ENCODE data around the gene CRIP3.

Gene CRIP3

DNA sequence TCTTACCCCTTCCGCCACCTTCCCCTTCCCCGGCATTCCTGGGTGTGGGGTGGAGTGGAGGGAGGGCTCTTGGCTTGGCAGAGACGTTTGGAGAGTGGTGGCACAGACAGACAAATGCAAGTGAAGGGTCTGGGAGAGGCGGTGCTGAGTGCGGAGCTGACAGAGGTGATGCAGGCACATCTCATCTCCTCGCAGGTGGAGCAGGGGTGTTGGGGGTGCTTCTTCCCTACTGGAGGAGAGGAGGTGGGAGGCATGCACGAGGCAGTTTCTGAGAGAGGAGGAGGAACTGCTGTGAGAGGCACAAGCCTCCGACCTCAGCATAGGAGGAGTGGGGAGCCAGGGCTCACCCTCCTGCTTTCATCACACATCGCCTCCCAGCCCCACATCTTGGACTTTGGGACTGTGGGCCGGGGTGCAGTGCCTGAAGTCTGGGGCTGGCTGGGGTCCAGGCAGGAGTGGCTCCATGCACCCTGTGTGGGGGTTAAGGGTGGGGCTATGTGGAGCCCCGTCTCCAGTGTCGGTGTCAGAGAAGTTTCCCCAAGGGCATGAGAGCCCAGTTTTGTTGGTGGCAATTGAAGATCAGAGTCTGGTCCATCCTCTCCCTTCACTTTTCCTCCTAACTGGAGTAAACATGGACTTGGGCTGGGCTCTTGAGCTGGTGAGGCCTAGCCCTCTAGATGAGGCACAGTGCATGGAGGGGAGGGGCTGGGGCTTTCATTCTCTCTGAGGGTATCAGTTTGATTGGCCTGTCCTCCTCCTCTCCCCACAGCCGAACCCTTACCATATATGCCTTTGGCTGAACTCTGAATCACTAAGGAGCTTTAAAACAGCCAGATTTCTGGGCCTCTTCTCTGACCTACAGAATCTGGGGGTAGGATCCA lies 30.7 kb downstream of the CRIP3 start:
- Histone ChIP-seq H3K36me3 (ENCODE audit: control insufficient read depth, insufficient read depth, low read length, severe bottlenecking) (no peaks in the 10 kb centered on the region), H3K27me3 (replicated peaks; ENCODE audit: control insufficient read depth, insufficient read depth, low read length) (peaks cover 40% of the 10 kb centered on the region), H3K4me1 (ENCODE audit: control insufficient read depth, insufficient read depth, low read length) (no peaks in the 10 kb centered on the region), H3K4me3 (ENCODE audit: low read length) (no peak overlapping the region), H3K9me3 (ENCODE audit: control insufficient read depth, low read length) (no peaks in the 10 kb centered on the region), H3K9ac (ENCODE audit: low read length) (no peak overlapping the region)
- DNase-seq (ENCODE audit: low read depth) = no peak

DNA sequence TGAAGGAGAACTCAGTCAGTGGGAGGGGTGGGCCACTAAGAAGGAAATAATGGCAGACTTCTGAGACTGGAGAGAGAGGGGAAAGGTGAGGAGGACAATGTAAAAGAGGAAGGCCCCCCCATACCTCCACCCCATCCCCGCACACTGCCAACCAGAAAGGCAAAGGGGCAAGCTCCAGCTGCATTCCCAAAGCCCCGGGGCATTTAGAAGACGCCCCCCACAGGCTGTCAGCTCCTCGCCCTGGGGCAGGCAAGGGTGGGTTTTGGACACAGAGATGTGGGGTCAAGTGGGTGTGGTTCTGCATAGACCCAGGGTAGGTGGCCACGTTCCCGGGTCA lies 31.4 kb downstream of the CRIP3 start:
- no peak overlapping the region for H3K9ac ChIP-seq (ENCODE audit: low read length)
- no peak overlapping the region for H3K4me3 ChIP-seq (ENCODE audit: low read length)
- H3K4me1 ChIP-seq (ENCODE audit: control insufficient read depth, insufficient read depth, low read length) = no peaks in the 10 kb centered on the region
- H3K9me3 ChIP-seq (ENCODE audit: control insufficient read depth, low read length) = no peaks in the 10 kb centered on the region
- DNase-seq (ENCODE audit: low read depth) = no peak
- H3K36me3 ChIP-seq (ENCODE audit: control insufficient read depth, insufficient read depth, low read length, severe bottlenecking) = no peaks in the 10 kb centered on the region
- peaks cover 33% of the 10 kb centered on the region for H3K27me3 ChIP-seq (replicated peaks; ENCODE audit: control insufficient read depth, insufficient read depth, low read length)

DNA sequence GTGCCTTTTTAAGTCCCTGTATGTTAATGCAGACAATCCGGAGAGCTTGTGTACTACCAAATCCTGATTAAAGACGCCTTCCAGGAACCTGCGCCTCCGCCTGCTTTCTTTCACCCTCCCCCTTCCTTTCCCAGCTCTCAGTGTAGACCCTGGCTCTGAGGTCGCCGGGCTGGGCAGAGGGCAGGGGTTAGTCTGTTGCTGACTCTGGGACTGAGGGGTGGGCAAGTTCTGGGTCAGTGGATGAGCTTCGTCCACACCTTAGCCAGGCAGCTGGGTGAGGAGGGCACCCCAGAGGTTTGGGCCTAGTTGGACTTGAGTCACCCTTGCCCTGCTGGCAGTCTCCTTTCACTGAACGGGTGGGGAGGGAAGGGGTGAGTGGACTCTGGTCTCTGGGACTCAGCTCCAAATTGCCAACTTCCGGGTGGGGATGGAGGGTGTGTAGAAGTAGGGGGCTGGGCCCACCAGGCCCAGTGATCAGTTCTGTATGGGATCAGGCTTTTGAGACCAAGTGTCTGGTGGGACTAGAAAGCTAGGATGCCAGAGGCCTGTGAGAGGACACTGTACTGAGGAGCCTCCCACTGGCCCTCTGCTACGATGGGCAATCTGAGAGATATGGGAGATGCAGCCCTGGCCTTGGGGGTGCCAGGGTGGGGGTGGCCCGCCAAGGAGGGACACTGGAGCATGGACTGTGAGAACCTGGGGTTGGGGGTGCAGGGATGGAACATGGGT lies 31.9 kb downstream of the CRIP3 start:
- no peak for DNase-seq (ENCODE audit: low read depth)
- no peaks in the 10 kb centered on the region for H3K4me1 ChIP-seq (ENCODE audit: control insufficient read depth, insufficient read depth, low read length)
- no peak overlapping the region for H3K4me3 ChIP-seq (ENCODE audit: low read length)
- H3K27me3 ChIP-seq (replicated peaks; ENCODE audit: control insufficient read depth, insufficient read depth, low read length) = peaks cover 28% of the 10 kb centered on the region
- H3K9ac ChIP-seq (ENCODE audit: low read length) = no peak overlapping the region
- H3K36me3 ChIP-seq (ENCODE audit: control insufficient read depth, insufficient read depth, low read length, severe bottlenecking) = no peaks in the 10 kb centered on the region
- H3K9me3 ChIP-seq (ENCODE audit: control insufficient read depth, low read length) = no peaks in the 10 kb centered on the region

DNA sequence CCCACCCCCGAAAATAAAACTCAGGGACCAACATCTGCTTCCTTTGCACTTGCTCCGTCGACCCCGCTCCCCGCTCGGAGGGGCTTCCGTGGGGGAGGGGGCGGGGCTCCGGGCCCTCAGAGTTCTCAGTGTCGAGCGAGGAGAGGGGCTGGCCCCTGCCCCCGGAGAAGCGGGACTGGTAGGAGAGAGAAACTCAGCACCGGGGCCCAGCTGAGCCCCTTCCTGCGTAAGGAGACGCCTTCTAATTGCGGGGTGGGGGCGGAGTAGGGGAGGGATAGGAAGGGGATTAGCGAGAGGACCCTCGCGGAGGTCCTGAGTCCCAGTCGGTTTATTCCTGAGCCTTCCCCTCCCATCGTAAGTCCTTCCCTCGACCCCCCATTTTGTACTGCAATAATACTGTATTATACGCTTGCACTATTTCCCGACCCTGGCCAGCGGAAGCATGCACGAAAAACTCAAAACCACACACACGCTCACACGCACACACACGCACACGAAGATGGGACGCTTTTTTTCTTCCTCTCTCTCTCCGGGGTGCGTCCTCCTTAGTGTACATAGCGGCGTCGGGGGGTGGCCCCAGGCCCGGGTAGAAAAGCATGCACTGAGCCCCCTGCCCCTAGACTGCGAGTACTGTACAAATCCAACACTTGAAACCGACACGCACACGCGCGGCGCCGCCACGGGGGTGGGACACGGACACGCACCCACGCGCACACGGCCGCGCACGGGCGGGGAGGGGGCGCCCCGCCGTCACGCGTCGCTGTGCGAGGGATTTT lies 32.6 kb downstream of the CRIP3 start:
- Histone ChIP-seq H3K4me3 (ENCODE audit: low read length) (no peak overlapping the region), H3K27me3 (replicated peaks; ENCODE audit: control insufficient read depth, insufficient read depth, low read length) (peaks cover 25% of the 10 kb centered on the region), H3K9me3 (ENCODE audit: control insufficient read depth, low read length) (no peaks in the 10 kb centered on the region), H3K4me1 (ENCODE audit: control insufficient read depth, insufficient read depth, low read length) (no peaks in the 10 kb centered on the region), H3K9ac (ENCODE audit: low read length) (no peak overlapping the region), H3K36me3 (ENCODE audit: control insufficient read depth, insufficient read depth, low read length, severe bottlenecking) (no peaks in the 10 kb centered on the region)
- no peak for DNase-seq (ENCODE audit: low read depth)

DNA sequence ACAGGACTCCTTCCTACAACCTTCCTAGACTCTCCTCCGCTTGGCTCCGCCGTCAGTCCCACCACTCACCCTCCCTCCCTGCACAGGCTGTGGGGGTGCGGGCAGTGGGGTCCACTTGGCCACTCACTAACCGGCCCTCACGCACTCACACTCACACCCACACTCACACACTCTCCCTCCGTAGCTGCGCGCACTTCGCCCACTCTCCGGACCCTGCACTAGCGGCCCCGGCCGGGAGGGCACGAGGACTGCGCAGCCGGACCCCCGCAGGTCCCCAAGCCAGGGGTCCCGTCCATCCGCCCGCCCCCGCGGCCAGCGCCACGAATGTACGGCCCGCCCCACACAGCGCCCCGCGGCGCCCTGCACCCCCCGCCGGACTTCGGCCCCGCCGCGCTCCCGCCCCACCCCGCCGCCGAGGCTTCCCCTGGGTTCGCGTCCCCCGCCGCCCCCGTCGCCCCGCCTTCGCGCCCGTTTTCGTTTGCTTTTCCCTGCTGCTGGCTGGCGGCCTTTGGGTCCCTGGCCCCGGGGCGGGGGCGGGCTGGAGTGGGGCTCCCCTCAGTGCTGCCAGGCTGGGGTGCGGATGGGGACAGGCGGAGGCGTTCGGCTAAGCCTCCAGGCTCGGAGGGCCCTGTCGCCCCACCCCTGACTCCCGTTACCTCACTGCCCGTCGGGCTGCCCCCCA lies 33.6 kb downstream of the CRIP3 start:
- Histone ChIP-seq H3K27me3 (replicated peaks; ENCODE audit: control insufficient read depth, insufficient read depth, low read length) (peaks cover 27% of the 10 kb centered on the region), H3K36me3 (ENCODE audit: control insufficient read depth, insufficient read depth, low read length, severe bottlenecking) (no peaks in the 10 kb centered on the region), H3K9me3 (ENCODE audit: control insufficient read depth, low read length) (no peaks in the 10 kb centered on the region), H3K4me1 (ENCODE audit: control insufficient read depth, insufficient read depth, low read length) (no peaks in the 10 kb centered on the region), H3K4me3 (ENCODE audit: low read length) (no peak overlapping the region), H3K9ac (ENCODE audit: low read length) (no peak overlapping the region)
- peak; percentile 34 for DNase-seq (ENCODE audit: low read depth)

DNA sequence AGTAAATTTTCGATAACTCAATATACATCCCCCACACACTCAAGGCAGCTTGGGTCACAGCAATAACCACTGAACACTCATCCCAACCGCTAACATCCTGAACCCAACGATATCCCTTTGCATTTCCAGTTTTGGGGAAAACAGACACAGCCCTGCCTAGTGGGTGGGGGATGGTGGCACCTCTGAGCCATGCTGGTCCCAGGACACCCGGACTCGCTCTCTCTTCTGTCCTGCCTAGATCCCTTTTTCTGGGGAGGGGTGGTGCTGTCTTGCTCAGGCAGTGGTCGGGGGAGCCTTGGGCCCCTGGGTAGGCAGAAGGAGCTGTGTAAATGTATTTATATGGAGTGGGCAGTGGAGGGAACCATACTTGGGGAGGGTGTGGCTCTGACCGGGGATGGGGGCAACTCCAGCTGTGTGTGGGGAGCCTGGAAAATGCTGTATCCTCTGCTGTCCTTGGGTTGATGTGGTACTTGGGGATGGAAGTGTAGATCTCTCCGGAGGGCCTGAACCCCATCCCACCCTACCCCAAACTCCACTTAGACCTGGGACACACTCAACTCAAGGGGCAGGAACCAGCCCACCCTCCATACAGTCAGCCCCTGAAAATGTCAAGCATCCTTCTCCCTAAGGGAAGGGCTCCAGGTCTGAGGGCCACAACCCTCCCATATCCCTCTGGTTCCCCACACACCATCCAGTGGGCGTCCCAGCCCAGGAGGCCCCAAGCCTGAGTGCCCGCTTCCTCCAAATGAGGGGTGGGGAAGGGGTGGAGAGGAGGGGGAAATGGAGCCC lies 34.3 kb downstream of the CRIP3 start:
- H3K4me3 ChIP-seq (ENCODE audit: low read length) = no peak overlapping the region
- no peaks in the 10 kb centered on the region for H3K36me3 ChIP-seq (ENCODE audit: control insufficient read depth, insufficient read depth, low read length, severe bottlenecking)
- H3K27me3 ChIP-seq (replicated peaks; ENCODE audit: control insufficient read depth, insufficient read depth, low read length) = peaks cover 30% of the 10 kb centered on the region
- H3K9ac ChIP-seq (ENCODE audit: low read length) = no peak overlapping the region
- H3K9me3 ChIP-seq (ENCODE audit: control insufficient read depth, low read length) = no peaks in the 10 kb centered on the region
- no peak for DNase-seq (ENCODE audit: low read depth)
- no peaks in the 10 kb centered on the region for H3K4me1 ChIP-seq (ENCODE audit: control insufficient read depth, insufficient read depth, low read length)

DNA sequence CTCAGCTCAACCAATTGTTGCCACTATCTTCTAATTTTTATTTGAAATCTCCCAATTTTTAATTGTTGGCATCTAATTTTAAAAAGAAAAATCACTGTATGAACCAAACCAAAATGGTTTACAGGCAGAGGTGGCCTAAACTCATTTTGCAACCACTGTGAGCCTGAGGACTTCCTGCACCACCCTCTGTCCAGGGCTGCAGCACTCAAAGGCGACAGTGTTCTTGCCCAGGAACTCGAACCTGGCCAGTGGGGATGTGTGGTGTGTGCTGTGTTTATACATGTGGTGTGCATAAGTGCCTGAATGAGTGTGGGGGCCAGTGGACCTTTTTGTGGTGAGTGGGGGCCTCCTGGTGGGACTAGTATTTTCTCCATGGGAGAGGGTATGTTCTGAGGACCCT lies 34.9 kb downstream of the CRIP3 start:
- no peak overlapping the region for H3K9ac ChIP-seq (ENCODE audit: low read length)
- H3K36me3 ChIP-seq (ENCODE audit: control insufficient read depth, insufficient read depth, low read length, severe bottlenecking) = no peaks in the 10 kb centered on the region
- H3K27me3 ChIP-seq (replicated peaks; ENCODE audit: control insufficient read depth, insufficient read depth, low read length) = peaks cover 36% of the 10 kb centered on the region
- no peaks in the 10 kb centered on the region for H3K9me3 ChIP-seq (ENCODE audit: control insufficient read depth, low read length)
- H3K4me1 ChIP-seq (ENCODE audit: control insufficient read depth, insufficient read depth, low read length) = peaks cover 2% of the 10 kb centered on the region
- DNase-seq (ENCODE audit: low read depth) = no peak
- no peak overlapping the region for H3K4me3 ChIP-seq (ENCODE audit: low read length)

DNA sequence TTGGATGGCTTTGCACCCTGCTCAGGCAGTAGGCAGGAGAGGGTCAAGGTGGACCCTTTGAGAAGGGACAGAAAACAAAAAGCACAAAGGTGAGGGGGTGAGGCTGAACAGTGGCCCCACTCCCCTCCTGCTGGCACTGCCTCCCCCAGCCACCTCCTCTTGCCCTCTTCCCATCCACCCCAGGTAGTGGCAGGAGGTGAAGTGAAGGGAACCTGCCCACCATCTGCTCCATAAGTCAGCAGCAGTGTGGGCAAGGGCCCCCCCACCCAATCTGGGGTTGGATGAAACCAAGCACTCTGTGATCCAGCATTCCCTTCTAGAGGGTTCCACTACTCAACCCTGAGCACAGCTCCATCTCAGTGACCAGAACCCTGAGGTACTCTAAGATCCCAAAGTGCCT lies 36.7 kb downstream of the CRIP3 start:
- Histone ChIP-seq H3K36me3 (ENCODE audit: control insufficient read depth, insufficient read depth, low read length, severe bottlenecking) (no peaks in the 10 kb centered on the region), H3K9me3 (ENCODE audit: control insufficient read depth, low read length) (no peaks in the 10 kb centered on the region), H3K9ac (ENCODE audit: low read length) (no peak overlapping the region), H3K4me3 (ENCODE audit: low read length) (no peak overlapping the region), H3K4me1 (ENCODE audit: control insufficient read depth, insufficient read depth, low read length) (peaks cover 7% of the 10 kb centered on the region), H3K27me3 (replicated peaks; ENCODE audit: control insufficient read depth, insufficient read depth, low read length) (peaks cover 47% of the 10 kb centered on the region)
- no peak for DNase-seq (ENCODE audit: low read depth)

DNA sequence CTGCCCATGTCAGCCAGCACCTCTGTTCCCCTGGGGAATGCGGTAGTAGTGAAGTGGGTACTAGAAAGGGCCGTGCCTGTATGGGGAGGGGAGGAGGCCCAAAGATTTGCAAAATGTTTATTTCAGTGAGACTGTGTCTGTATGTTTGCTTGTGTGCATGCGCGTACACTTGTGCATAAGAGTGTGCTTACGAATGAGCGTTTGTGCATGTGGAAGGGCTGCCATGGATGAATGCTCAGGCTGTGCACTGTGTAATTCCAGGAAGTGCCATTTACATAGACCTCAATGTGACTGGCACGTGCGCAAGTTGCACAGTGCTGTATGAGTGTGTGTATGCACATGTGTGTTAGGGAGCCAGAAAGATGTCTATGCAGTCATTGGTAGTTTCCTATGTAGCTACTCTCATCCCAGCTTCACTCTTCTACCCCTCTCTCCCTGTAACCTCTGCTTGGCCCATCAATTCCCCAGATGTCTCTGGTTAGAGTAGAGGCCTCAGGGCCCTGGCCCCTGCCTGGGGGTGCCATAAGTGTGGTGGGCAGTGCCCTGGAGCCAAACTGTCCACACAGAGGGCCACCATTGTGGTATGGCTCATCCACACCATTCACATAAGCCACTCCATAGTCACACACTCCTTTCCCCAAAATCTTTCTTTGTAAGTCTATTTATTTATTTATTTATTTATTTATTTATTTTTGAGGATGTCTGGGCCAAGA lies 37.4 kb downstream of the CRIP3 start:
- no peak overlapping the region for H3K4me3 ChIP-seq (ENCODE audit: low read length)
- peaks cover 49% of the 10 kb centered on the region for H3K27me3 ChIP-seq (replicated peaks; ENCODE audit: control insufficient read depth, insufficient read depth, low read length)

More for the DNA sequence above, 37.4 kb downstream of the CRIP3 start:
- peaks cover 7% of the 10 kb centered on the region for H3K4me1 ChIP-seq (ENCODE audit: control insufficient read depth, insufficient read depth, low read length)
- no peaks in the 10 kb centered on the region for H3K9me3 ChIP-seq (ENCODE audit: control insufficient read depth, low read length)
- no peak overlapping the region for H3K9ac ChIP-seq (ENCODE audit: low read length)
- DNase-seq (ENCODE audit: low read depth) = no peak
- H3K36me3 ChIP-seq (ENCODE audit: control insufficient read depth, insufficient read depth, low read length, severe bottlenecking) = no peaks in the 10 kb centered on the region
